Heart left ventricle (tissue), 13 donors: ENCODE results near the gene AGPAT4.

Source experiments
- CTCF ChIP-seq, 12 donors: fragments of 200-600 bp; sonication (generic) in 4 of 12; IDR thresholded peaks; one replicate each; pipeline versions ENCODE4 v1.5.0 to v1.8.0; 2018 to 2022; ENCODE audit warnings: antibody characterized with exemption in 12 of 12, mild to moderate bottlenecking in 5 of 12
- POLR2A ChIP-seq, 2 donors: fragments of 450-650 bp; IDR thresholded peaks; one replicate each; pipeline ENCODE4 v1.6.1; 2017; ENCODE audit warnings: antibody characterized with exemption in 2 of 2, mild to moderate bottlenecking in 2 of 2, moderate library complexity in 2 of 2
- donor health status: ischemic (EF 13 %, LVEDD 7.1; RV severe dilation, severe dysfunction).
- donor health status: DM: no; HTN: yes; CAD: no.
- donor health status: DM: no; HTN: no; CAD: no.
- donor health status: ischemic (EF 25% LVEDD 6.9; RV normal size, moderate dysfunction).
- donor health status: ischemic (EF 25% LVEDD 5.7; RV mildly dilated, moderate dysfunction).
- donor health status: ischemic (EF 35%, LVEDD 5.7; RV mildly dilated, moderate dysfunction).
- donor health status: nonischemic (EF 11% LVEDD 7.7; RV severe dilation, severe dysfunction).
- donor health status: DM: yes; HTN: yes; CAD: no.
- donor health status: PGD.
- donor health status: ischemic (EF 29% LVEDD 5.4; RV normal size, mild dysfunction).
- donor health status: nonischemic (EF 23%, LVEDD 6.1; RV moderate dilation, normal function).

GRCh38 chr6:161181121-161181520 is 92.7 kb downstream of the AGPAT4 start:
- TF ChIP-seq CTCF (IDR thresholded peaks at IDR 0.05) (no peak), POLR2A (IDR thresholded peaks at IDR 0.05) (no peak)
